Ovary (tissue), 9 donors: ENCODE results near the gene BICC1. TPM values are rescaled to one million over a fixed set of nuclear protein-coding genes. Genes with fewer than 3 reads are reported as not detected.

Source experiments
- DNase-seq, 5 donors: peaks; one replicate each; pipeline ENCODE4 v3.0.0-alpha.2; 2019 to 2020
- H3K27ac ChIP-seq, 2 donors: fragments of 200-600 bp; one replicate each; pipeline versions ENCODE4 v1.5.1 to v1.8.0; 2019 to 2022
- H3K27me3 ChIP-seq: fragments of 200-600 bp; one replicate; pipeline ENCODE4 v1.8.0; 2022
- H3K36me3 ChIP-seq: fragments of 200-600 bp; sonication (generic); one replicate; pipeline ENCODE4 v1.5.1; 2019
- H3K4me1 ChIP-seq: one replicate; pipeline ENCODE4 v1.8.1; 2013; ENCODE audit warnings: mild to moderate bottlenecking, moderate library complexity; ENCODE audit not compliant: insufficient read depth
- H3K4me3 ChIP-seq: fragments of 200-600 bp; sonication (generic); one replicate; pipeline ENCODE4 v1.5.1; 2017
- H3K9me3 ChIP-seq, 2 donors: fragments of 200-600 bp in 1 of 2; sonication (generic) in 1 of 2; one replicate each; pipeline versions ENCODE4 v1.5.1 to v1.8.1; 2013 to 2019; ENCODE audit warnings: mild to moderate bottlenecking in 1 of 2, moderate library complexity in 1 of 2
- CTCF ChIP-seq, 3 donors: fragments of 450-650 bp in 2 of 3; fragments of 200-600 bp in 1 of 3; IDR thresholded peaks; one replicate each; pipeline versions ENCODE4 v1.5.1 to v1.8.0; 2016 to 2022; ENCODE audit warnings: antibody characterized with exemption in 3 of 3, mild to moderate bottlenecking in 1 of 3
- EP300 ChIP-seq: sonication (generic); formaldehyde crosslinking; IDR thresholded peaks from one replicate; pipeline ENCODE4 v1.6.1; 2017; ENCODE audit warnings: antibody characterized with exemption
- POLR2A ChIP-seq: fragments of 450-650 bp; IDR thresholded peaks from one replicate; pipeline ENCODE4 v1.6.1; 2017; ENCODE audit warnings: antibody characterized with exemption, mild to moderate bottlenecking, moderate library complexity
- WGBS, 3 donors: extraction: QIAGEN DNeasy Blood & Tissue Kit in 1 of 3; methylation state at CpG; one replicate each; pipeline versions ENCODE4 v1.1.5 to v1.1.7; 2013 to 2017; 5-methylcytosine and 5-hydroxymethylcytosine counted together
- intact Hi-C, 4 donors: fragments of 100-400 bp; cut with DNase I; formaldehyde crosslinking; loops; one replicate each; pipeline versions ENCODE4 v1.11.0 to v1.15.1; 2022 to 2023
- polyA plus RNA-seq, 2 donors: library from polyadenylated mRNA; stranded (reverse); fragments of 200-250 nt in 1 of 2; fragments of 350-450 nt in 1 of 2; fragmentation: Illumina TruSeq in 1 of 2; extraction: RNeasy Lipid Tissue Mini Kit (QIAGEN cat#74804) in 1 of 2; gene quantifications; one replicate each; pipeline ENCODE4 v1.2.3, GENCODE V29; 2013 to 2014
- total RNA-seq, 7 donors: library from RNA; depleted of rRNA in 2 of 7; stranded (reverse); fragments of >200 nt in 2 of 7; fragmentation: NEBNext Ultra II Directional in 3 of 7; extraction: Animal tissue kit (Norgen Biotek cat#: 25700) in 3 of 7; gene quantifications; one replicate each; pipeline versions ENCODE4 v1.1.0 to v1.2.4, GENCODE V29; 2016 to 2023
- donor health status: DM: no; HTN: no; CAD: no; lungs with moderate emphysema.
- donor health status: DM: no; HTN: no; CAD: no.
- donor health status: Bipolar disorder and iron deficiency.
- donor health status: DM: yes; HTN: yes; CAD: no.
- donor health status: DM: no; HTN: no; CAD: no.
- donor health status: DM: yes; HTN: yes; CAD: no.

BICC1 gene
- total and polyA plus RNA-seq, 9 donors, result 13.6 to 43.4 (median 23.5) TPM

- no peak overlapping the region for H3K4me3 ChIP-seq
- peaks cover 6% of the 10 kb centered on the region for H3K4me1 ChIP-seq
- H3K9me3 ChIP-seq, result no peaks in the 10 kb centered on the region
- intact Hi-C loops, result no loop called here
- 45 to 54% (median 50%) methylated on average over 1 of the region's 1 CpG for WGBS, 3 donors
- TF ChIP-seq CTCF (IDR thresholded peaks at IDR 0.05) (no peak), POLR2A (no peak), EP300 (no peak)
- H3K27ac ChIP-seq, result no peak overlapping the region
- no peaks in the 10 kb centered on the region for H3K36me3 ChIP-seq
- H3K27me3 ChIP-seq, result no peaks in the 10 kb centered on the region
- DNase-seq, result no peak
These were observed 194.2 kb downstream of the BICC1 start for GRCh38 chr10:58706836-58707235.

- Histone ChIP-seq H3K36me3 (no peaks in the 10 kb centered on the region), H3K27ac (no peak overlapping the region), H3K9me3 (no peaks in the 10 kb centered on the region), H3K4me1 (peaks cover 5% of the 10 kb centered on the region), H3K27me3 (no peaks in the 10 kb centered on the region), H3K4me3 (no peak overlapping the region)
- 66 to 67% (median 66%) methylated on average over 3 of the region's 3 CpGs for WGBS, 3 donors
- no peak for DNase-seq
- TF ChIP-seq EP300 (no peak), POLR2A (no peak), CTCF (IDR thresholded peaks at IDR 0.05) (no peak)
- intact Hi-C loops, result no loop called here
These were observed 199.5 kb downstream of the BICC1 start for GRCh38 chr10:58712141-58712540.

- no peaks in the 10 kb centered on the region for H3K36me3 ChIP-seq
- H3K4me3 ChIP-seq, result no peak overlapping the region
- intact Hi-C loops, result no loop called here
- no peaks in the 10 kb centered on the region for H3K27me3 ChIP-seq
- 27 to 58% (median 37%) methylated on average over 1 of the region's 1 CpG for WGBS, 3 donors
- no peak for TF ChIP-seq EP300
- no peak for TF ChIP-seq POLR2A
- TF ChIP-seq CTCF (IDR thresholded peaks at IDR 0.05), result no peak
- H3K27ac ChIP-seq, result no peak overlapping the region
- H3K4me1 ChIP-seq, result peaks cover 5% of the 10 kb centered on the region
- no peaks in the 10 kb centered on the region for H3K9me3 ChIP-seq
- no peak for DNase-seq
These were observed 200.3 kb downstream of the BICC1 start for GRCh38 chr10:58712982-58713381.

GRCh38 chr10:58714409-58714808, 201.7 kb downstream of the BICC1 start:
- H3K27me3 ChIP-seq, result no peaks in the 10 kb centered on the region
- no peak overlapping the region for H3K4me3 ChIP-seq
- WGBS, 3 donors, result 70 to 80% (median 74%) methylated on average over 2 of the region's 2 CpGs
- no peak for DNase-seq
- peaks cover 5% of the 10 kb centered on the region for H3K4me1 ChIP-seq
- intact Hi-C loops, result no loop called here
- TF ChIP-seq EP300, result no peak
- no peak for TF ChIP-seq CTCF (IDR thresholded peaks at IDR 0.05)
- no peak for TF ChIP-seq POLR2A
- H3K27ac ChIP-seq, result no peak overlapping the region
- no peaks in the 10 kb centered on the region for H3K9me3 ChIP-seq
- H3K36me3 ChIP-seq, result no peaks in the 10 kb centered on the region

GRCh38 chr10:58715061-58715460, 202.4 kb downstream of the BICC1 start:
- Histone ChIP-seq H3K4me3 (no peak overlapping the region), H3K36me3 (no peaks in the 10 kb centered on the region), H3K27ac (no peak overlapping the region), H3K27me3 (no peaks in the 10 kb centered on the region), H3K4me1 (peaks cover 5% of the 10 kb centered on the region), H3K9me3 (no peaks in the 10 kb centered on the region)
- TF ChIP-seq CTCF (IDR thresholded peaks at IDR 0.05) (no peak), POLR2A (no peak), EP300 (no peak)
- WGBS, 3 donors, result 3 to 11% (median 6%) methylated on average over 2 of the region's 2 CpGs
- DNase-seq, result no peak
- intact Hi-C loops, result no loop called here
